ENCODE data around the gene OR6M1.

The OR6M1 gene

DNA sequence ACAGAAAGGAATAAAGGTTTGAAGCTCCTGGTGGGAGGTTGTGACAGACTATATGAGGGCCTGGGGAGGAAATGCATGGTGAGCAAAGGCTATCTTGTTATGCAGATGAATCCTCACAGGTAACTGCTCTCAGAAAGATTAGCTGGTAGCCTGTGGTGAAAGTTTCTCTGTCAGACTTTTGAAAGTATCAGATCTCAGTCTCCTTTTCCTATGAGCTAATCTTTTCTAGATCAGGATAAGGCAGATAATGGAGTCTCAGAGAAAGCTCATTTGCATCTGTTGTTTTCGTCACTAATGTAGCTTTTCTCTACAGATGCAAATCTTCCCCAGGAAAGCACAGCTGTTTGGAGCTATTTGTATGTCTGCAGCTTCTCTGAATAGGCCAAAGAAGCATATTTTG, 30.9 kb downstream of the OR6M1 start:
- no peak for DNase-seq

DNA sequence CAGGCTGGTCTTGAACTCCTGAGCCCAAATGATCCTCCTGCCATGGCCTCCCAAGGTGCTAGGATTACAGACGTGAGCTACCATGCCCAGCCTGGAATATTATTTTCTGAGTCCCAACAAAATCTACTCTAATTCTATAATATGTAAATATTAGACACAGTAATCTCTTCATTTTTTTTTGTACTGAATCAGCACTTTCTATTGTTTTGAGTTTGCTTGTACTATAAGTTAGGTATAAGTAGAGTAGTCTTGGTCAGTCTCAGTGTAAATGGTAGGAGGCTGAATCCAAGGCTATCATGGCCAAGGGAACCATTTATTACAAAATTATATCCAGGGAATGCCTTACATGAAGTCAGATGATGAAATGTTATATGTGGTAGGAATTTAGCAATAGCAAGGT, 32.2 kb downstream of the OR6M1 start:
- DNase-seq: no peak

DNA sequence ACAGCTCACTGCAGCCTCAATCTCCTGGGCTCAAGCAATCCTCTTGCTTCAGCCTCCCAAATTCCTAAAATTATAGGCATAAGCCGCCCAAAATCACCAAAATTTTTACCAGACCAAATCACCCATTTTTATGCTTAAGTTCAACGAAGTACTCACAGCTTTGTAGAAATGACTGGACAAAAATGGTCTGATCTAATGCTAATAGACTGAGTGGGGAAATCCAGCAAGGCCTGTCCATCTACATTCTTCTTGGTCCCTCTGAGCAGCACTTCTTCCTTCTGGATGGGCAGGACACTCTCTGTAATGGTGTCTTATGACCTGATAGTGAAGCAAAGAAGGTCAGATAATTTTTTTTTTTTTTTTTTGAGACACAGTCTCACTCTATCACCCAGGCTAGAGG, 33.1 kb downstream of the OR6M1 start:
- no peak for DNase-seq

DNA sequence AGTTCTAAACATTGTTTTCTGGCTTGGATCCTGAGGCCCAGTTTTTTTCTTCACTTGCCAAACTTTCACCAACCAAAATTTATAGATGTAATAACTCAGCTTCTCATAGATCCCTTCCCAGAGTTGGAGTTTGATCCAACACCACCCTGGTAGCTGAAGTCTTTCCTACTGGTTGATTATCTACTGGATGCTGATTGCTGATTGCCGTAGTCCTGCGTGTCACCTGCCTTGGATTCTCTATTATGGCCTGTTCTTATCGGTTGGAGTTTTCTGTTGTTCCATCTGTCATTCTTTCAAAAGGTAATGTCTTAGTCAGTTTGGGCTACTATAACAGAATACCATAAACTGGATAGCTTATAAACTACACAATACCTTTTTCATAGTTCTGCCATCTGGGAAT, 34.5 kb downstream of the OR6M1 start:
- DNase-seq: no peak

DNA sequence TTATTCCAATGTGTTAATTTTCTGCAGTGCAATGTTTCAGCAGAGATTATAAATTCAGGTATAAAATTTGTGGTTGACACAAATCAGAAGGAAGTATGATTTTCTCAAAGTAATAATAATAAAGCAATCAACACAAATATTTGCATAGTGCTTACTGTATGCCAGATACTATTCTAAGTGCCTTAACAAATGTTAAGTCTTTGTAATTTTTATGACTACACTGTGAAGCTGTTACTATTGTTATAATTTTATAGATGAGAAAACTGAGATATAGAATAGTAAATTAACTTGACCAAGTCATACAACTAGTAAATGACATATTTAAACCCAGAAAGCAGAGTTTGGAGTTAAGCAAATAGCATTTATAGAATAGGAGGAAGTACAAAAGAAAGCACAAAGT, 35.4 kb downstream of the OR6M1 start:
- no peak for DNase-seq

DNA sequence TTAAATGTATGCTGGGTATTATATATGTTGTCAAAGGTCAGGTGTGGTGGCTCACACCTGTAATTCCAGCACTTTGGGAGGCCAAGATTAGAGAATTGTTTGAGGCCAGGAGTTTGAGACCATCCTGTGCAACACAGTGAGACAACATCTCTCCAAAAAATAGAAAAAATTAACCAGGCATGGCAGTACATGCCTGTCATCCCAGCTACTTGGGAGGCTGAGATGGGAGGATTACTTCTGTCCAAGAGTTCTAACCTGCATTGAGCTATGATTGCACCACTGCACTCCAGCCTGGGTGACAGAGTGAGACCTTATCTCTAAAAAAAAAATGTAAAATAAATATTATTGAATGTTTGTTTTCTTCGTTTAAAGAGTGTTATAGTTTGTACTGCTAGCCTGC, 40.5 kb downstream of the OR6M1 start:
- DNase-seq: no peak

DNA sequence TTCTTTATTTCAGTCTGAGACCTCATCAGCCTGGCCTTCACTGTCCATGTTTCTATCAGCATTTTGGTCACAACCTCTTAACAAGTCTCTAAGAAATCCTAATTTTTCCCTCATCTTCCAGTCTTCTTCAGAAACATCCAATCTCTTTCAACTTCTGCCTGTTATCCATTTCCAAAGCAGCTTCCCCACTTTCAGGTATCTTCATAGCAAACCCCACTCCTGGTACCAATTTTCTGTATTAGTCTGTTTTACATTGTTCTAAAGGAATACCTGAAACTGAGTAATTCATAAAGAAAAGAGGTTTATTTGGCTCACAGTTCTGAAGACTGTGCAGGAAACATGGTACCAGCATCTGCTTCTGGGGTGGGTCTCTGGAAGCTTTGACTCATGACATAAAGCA, 43.7 kb downstream of the OR6M1 start:
- DNase-seq: no peak

DNA sequence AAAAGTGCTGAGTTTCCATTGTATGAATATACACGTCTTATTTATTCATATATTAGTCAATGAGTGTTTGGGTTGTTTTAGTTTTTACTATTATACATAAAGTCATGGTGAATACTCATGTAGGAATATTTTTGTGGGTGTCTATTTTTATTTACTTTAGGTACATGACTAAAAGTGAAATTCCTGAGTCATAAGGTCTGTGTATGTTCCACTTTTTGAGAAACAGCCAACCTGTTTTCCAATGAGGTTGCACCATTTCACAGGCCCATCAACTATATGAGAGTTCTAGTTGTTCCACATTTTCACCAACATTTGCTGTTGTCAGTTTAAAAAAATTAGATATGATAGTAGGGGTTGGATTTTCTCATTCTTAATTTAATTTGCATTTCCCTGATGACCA, 45.3 kb downstream of the OR6M1 start:
- DNase-seq: no peak

DNA sequence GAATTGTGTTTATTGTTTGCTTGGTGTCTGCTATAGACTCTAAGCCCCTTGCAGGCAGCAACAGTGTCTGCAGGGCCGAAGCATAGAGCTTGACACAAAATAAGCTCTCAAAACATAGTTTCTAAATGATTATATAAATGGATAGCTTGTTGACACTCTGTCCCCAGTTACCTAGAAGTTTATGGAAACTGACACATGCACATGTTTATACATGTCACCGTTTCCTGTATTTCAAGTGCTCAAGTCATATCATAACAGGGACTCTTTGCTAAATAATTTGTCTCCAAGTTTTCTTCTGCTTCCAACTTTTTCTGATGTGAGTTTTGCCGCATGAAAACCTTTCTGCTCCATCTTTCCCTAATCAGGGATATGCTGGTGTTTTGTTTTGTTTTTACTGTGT, 48.2 kb downstream of the OR6M1 start:
- DNase-seq: no peak

DNA sequence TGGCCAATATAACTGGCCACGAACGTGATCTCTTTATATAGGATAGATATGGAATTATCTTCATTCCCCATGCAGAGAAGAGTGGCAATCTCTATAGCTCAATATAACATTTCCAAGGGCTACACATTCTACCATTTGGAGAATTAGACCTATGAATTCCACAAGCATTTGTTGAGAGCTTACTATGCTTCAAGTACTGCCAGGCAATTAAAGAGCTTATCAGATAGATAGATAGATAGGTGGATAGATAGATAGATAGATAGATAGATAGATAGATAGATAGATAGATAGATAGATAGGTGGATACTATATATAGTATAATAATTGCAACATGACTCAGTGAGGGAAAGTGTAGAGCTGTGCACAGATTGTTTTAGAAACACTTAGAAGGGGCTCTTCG, 50.3 kb downstream of the OR6M1 start:
- no peak for DNase-seq
